HG03457 (cell line): ENCODE data around the gene GNAI1.

Experiments used
- ATAC-seq: cut with Tn5 transposase; IDR thresholded peaks from one replicate; pipeline ENCODE4 v1.9.1; 2021; ENCODE audit warnings: moderate number of reproducible peaks; ENCODE audit not compliant: unreplicated experiment

The GNAI1 gene

GRCh38 chr7:80131675-80132435 lies 2.8 kb upstream of the GNAI1 start:
- ATAC-seq: no peak

DNA sequence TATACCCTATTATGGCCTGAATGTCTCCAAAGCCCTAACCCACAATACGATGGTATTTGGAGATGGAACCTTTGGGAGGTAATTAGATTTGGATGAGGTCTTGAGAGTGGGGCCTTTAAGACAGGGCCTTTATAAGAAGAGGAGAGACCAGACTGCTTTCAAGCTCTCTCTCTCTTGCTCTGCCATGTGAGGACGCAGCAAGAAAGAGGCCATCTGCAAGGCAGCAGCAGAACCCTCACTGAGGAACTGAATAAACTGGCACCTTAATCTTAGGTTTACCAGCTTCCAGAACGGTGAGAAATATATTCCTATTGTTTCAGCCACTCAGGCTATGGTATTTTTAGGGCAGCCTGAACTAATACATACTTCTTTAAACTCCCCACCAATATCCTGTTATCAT lies 2.0 kb upstream of the GNAI1 start:
- ATAC-seq: no peak

- no peak for ATAC-seq
These were observed 1.1 kb upstream of the GNAI1 start for GRCh38 chr7:80133361-80134114.

DNA sequence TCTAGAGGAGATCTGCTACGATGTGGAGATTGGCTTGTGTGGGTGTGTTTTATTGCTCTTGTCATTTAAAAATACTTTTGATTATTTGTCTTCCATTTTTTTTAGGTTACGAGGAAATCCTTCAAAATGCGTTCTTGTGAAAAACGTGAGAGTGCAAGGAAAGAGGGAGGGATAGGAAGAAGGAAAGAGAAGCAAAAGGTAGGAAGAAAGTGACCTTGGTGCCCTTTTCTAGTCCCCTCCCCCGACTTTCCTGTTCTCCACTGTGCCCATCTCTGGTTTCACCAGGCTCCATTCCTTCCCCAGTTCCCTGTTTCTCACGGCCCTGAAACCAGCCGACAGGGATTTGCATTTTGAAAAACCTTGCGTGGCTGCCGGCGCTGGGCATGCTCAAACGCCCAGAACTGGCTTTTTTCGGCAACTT lies 506 bp upstream of the GNAI1 start:
- no peak for ATAC-seq

GRCh38 chr7:80135309-80136104 lies 876 bp downstream of the GNAI1 start:
- no peak for ATAC-seq

GRCh38 chr7:80136261-80137055 lies 1.8 kb downstream of the GNAI1 start:
- peak; percentile 44 for ATAC-seq

DNA sequence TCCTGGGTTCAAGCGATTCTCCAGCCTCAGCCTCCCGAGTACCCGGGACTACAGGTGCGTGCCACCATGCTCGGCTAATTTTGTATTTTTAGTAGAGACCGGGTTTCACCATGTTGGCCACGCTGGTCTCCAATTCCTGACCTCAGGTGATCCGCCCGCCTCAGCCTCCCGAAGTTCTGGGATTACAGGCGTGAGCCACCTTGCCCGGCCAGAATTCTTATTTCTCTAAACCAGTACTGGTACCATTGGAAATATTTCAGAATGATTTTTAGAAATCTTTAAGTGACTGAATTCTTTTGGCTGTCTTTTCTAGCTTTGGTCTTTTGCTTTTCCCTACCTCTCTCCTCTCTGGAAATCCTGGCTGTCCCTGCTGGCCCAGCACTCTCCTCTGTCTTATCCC lies 2.8 kb downstream of the GNAI1 start:
- no peak for ATAC-seq

DNA sequence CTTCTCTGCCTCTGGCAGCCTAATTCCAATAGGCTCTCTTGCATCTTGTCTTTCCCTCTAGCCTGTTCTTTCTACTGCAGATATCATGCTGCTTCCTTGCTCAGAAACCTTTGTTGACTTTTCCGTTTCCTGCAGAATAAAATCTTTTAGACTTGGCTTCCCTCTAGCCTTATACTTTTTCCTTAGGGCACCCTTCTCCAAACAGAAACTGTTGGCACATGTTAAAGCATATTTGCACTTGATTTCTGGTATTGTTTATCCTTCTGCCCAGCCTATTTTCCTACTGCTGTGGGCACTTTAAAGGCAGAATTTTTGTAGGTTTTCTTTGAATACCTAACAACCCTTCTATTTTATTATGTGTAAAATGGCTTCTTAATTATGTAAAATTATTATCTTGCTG lies 4.6 kb downstream of the GNAI1 start:
- no peak for ATAC-seq

- no peak for ATAC-seq
These were observed 5.8 kb downstream of the GNAI1 start for GRCh38 chr7:80140388-80140787.

- no peak for ATAC-seq
These were observed 6.7 kb downstream of the GNAI1 start for GRCh38 chr7:80141376-80141775.

- no peak for ATAC-seq
These were observed 8.4 kb downstream of the GNAI1 start for GRCh38 chr7:80142853-80143580.

GRCh38 chr7:80145780-80146422 lies 11.3 kb downstream of the GNAI1 start:
- no peak for ATAC-seq

- ATAC-seq: no peak
These were observed 12.0 kb downstream of the GNAI1 start for GRCh38 chr7:80146545-80147182.

DNA sequence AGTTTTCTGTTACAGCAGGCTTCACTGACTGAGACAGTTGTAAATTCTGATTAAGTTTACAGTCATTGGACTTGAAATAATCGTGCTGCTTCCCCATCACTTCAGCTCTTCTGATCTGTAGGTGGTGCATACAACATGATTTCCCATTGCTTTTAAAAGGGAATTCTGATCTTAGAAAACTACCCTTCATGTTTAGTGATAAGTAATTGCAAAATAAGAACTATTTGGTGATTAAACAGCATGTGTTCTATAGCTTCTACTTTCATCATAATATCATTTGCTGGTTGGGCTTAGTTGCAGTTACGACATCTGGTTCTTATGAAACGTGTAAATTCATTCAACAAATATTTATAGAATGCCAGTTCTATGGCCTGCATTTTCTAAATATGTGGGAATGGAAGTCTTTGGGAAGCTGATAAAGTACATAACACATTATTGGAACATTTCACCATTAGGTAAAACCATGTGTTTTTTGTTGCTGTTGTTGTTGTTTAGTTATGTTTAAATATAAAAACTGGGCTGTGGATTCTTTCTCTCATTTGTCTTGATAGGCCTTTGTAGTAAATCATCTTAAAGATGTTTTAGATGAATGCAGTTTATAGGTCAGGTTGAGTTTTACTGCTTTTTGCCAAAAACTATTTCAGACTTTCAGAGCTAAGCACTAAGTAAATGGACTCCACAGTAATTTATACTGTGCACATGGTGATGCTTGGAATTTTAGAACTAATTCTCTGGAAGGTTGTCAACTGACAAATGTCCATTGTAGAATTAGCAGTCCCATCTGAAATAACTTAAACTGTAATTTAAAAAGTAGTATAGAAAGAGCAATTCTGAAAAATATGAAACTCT lies 13.1 kb downstream of the GNAI1 start:
- ATAC-seq: no peak

- no peak for ATAC-seq
These were observed 16.1 kb downstream of the GNAI1 start for GRCh38 chr7:80150611-80151273.

GRCh38 chr7:80151274-80151665 lies 16.6 kb downstream of the GNAI1 start:
- ATAC-seq: no peak

DNA sequence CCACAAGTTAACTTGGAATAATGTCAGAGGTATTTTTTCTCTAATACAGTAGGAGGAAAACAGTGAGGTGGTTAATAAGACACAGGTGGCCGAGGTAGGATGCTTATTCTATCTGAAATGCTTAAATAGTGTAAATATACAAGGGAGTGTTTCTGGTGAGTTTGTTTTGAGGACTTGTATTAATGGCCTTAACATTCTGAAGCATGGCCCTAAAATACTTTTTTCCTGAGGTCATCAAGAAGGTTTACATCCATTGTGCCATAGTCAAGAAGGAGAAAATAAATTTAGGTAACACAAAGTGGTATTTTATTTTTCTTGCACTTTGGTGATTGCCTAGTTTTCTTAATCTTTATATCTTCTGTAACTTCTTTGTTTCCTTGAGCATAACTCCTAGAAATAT lies 18.8 kb downstream of the GNAI1 start:
- ATAC-seq: no peak
